HEK293 (cell line): ENCODE data around the gene DDX52.
"Not testable (repeated sequence)": the region's sequence is repeated elsewhere in the genome, so short reads cannot be mapped to it uniquely, and the experiment has no call there.

ENCODE experiments used
- CTCF ChIA-PET: fragments of 350-600 bp; formaldehyde crosslinking; extraction: SDS; loops from one replicate; lab custom pipeline; 2021; ENCODE audit warnings: antibody characterized with exemption; lab: Yijun Ruan, JAX
- POLR2A ChIA-PET: fragments of 300-600 bp; formaldehyde crosslinking; extraction: SDS; loops from one replicate; lab custom pipeline; 2020; ENCODE audit warnings: antibody characterized with exemption, inconsistent platforms; lab: Yijun Ruan, JAX
- H3K27ac ChIP-seq: fragments of 200-500 bp; sonication (Bioruptor generic); 2 replicates; pipeline ENCODE4 v1.5.1; 2014; ENCODE audit warnings: low read depth, low read length, control low read depth, inconsistent platforms; ENCODE audit errors: extremely low read depth
- H3K36me3 ChIP-seq, 2 experiments: fragments of 200-500 bp in 1 of 2; sonication (Bioruptor generic) in 1 of 2; 1 replicate in 1 of 2; 2 replicates in 1 of 2; pipeline ENCODE4 v1.5.1; 2014 to 2017; ENCODE audit warnings: inconsistent platforms in 2 of 2, low read length in 2 of 2; ENCODE audit not compliant: control insufficient read depth in 2 of 2, insufficient read depth in 1 of 2
- H3K4me1 ChIP-seq: fragments of 200-500 bp; sonication (Bioruptor generic); 2 replicates; pipeline ENCODE4 v1.5.1; 2014; ENCODE audit warnings: mild to moderate bottlenecking, low read length, inconsistent platforms; ENCODE audit not compliant: control insufficient read depth, insufficient read depth
- H3K4me3 ChIP-seq: 2 replicates; pipeline ENCODE4 v1.5.1; 2011; ENCODE audit warnings: low read depth, mild to moderate bottlenecking, control low read depth, low read length, moderate library complexity
- H3K9me3 ChIP-seq: fragments of 200-500 bp; sonication (Bioruptor generic); 2 replicates; pipeline ENCODE4 v1.5.1; 2014; ENCODE audit warnings: low read depth, low read length, inconsistent platforms; ENCODE audit not compliant: control insufficient read depth, insufficient read depth
- AEBP2 ChIP-seq: fragments of 450-650 bp; formaldehyde crosslinking; IDR thresholded peaks from 2 replicates; pipeline ENCODE4 v1.5.1; 2016; ENCODE audit warnings: missing biosample characterization, missing genetic modification characterization, borderline replicate concordance
- REST ChIP-seq: fragments of 450-650 bp; formaldehyde crosslinking; IDR thresholded peaks from 2 replicates; pipeline ENCODE4 v1.5.1; 2016; ENCODE audit warnings: missing biosample characterization, missing genetic modification characterization
- SCRT1 ChIP-seq: fragments of 450-650 bp; formaldehyde crosslinking; IDR thresholded peaks from 2 replicates; pipeline ENCODE4 v1.5.1; 2016; ENCODE audit warnings: missing biosample characterization, missing genetic modification characterization, borderline replicate concordance
- SCRT2 ChIP-seq: fragments of 450-650 bp; formaldehyde crosslinking; IDR thresholded peaks from 2 replicates; pipeline ENCODE4 v1.5.1; 2016; ENCODE audit warnings: missing biosample characterization, missing genetic modification characterization
- ZNF138 ChIP-seq: fragments of 450-650 bp; formaldehyde crosslinking; IDR thresholded peaks from 2 replicates; pipeline ENCODE4 v1.5.1; 2016; ENCODE audit warnings: missing biosample characterization, missing genetic modification characterization, borderline replicate concordance
- ZNF362 ChIP-seq: fragments of 450-650 bp; formaldehyde crosslinking; IDR thresholded peaks from 2 replicates; pipeline ENCODE4 v1.5.1; 2016; ENCODE audit warnings: missing biosample characterization, missing genetic modification characterization
- ZNF433 ChIP-seq: fragments of 450-650 bp; formaldehyde crosslinking; IDR thresholded peaks from 2 replicates; pipeline ENCODE4 v1.5.1; 2016; ENCODE audit warnings: missing biosample characterization, missing genetic modification characterization, low read depth
- ZNF488 ChIP-seq: fragments of 450-650 bp; formaldehyde crosslinking; IDR thresholded peaks from 2 replicates; pipeline ENCODE4 v1.5.1; 2016; ENCODE audit warnings: missing biosample characterization, missing genetic modification characterization
- ZNF558 ChIP-seq: fragments of 450-650 bp; formaldehyde crosslinking; IDR thresholded peaks from 2 replicates; pipeline ENCODE4 v1.5.1; 2016; ENCODE audit warnings: missing biosample characterization, missing genetic modification characterization
- ZNF623 ChIP-seq: fragments of 450-650 bp; formaldehyde crosslinking; IDR thresholded peaks from 2 replicates; pipeline ENCODE4 v1.5.1; 2016; ENCODE audit warnings: missing biosample characterization, missing genetic modification characterization

Gene DDX52

GRCh38 chr17:37683454-37683984 is 40.3 kb upstream of the DDX52 start (continued):
- TF ChIP-seq REST (tag by site-specific recombination) (no peak), ZNF488 (no peak), ZNF138 (no peak), AEBP2 (tag by site-specific recombination) (no peak)

GRCh38 chr17:37682007-37682406 is 38.8 kb upstream of the DDX52 start:
- H3K4me3 ChIP-seq = no peak overlapping the region
- no peaks in the 10 kb centered on the region for H3K4me1 ChIP-seq
- no peaks in the 10 kb centered on the region for H3K36me3 ChIP-seq
- no peaks in the 10 kb centered on the region for H3K9me3 ChIP-seq
- POLR2A ChIA-PET = no interaction called here
- TF ChIP-seq ZNF433 (tag by site-specific recombination) (no peak), REST (tag by site-specific recombination) (no peak), ZNF362 (tag by site-specific recombination) (no peak), SCRT1 (tag by site-specific recombination) (no peak), ZNF623 (tag by site-specific recombination) (peak; percentile 97)
- H3K27ac ChIP-seq = no peak overlapping the region
- CTCF ChIA-PET = no interaction called here

GRCh38 chr17:37679995-37680394 is 36.7 kb upstream of the DDX52 start:
- CTCF ChIA-PET = interaction anchor here (0.7 kb wide), 1 partner anchor 109 kb away, joined by 3 read pairs; no protein-coding TSS in a partner anchor
- H3K4me3 ChIP-seq, H3K36me3 ChIP-seq, H3K27ac ChIP-seq, H3K4me1 ChIP-seq, POLR2A ChIA-PET: not testable (repeated sequence)
- peak; percentile 98 for TF ChIP-seq SCRT1 (tag by site-specific recombination)
- TF ChIP-seq SCRT2 (tag by site-specific recombination) = peak; percentile 98
- TF ChIP-seq ZNF558 (tag by site-specific recombination) = 0 out of 2 replicates have a peak, but pooled peaks have one; percentile 46
- TF ChIP-seq, all 188 proteins: peak for 3; not testable (repeated sequence) for 185
- not testable (repeated sequence) for H3K9me3 ChIP-seq
